Measurements from ENCODE around the gene CNPY1.
"Not testable (repeated sequence)": the region's sequence is repeated elsewhere in the genome, so short reads cannot be mapped to it uniquely, and the experiment has no call there.

The CNPY1 gene

DNA sequence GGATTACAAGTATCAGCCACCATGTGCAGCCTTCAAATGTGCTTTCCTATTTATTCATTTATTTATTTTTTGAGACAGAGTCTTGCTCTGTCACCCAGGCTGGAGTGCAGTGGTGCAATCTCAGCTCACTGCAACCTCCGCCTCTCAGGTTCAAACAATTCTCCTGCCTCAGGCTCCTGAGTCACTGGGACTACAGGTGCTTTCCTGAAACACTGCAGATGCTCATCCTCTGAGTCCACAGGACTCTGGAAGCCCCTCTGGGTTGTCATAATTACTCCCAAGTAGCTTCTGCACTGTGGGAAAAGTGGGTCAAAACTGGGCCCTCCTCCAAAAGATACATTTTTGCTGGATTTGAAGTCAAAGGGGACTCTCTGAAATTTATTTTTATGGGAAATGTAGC is at the start of gene CNPY1:
TSS of gene CNPY1 (minus strand) at position 111 of the 400 bp plus-strand sequence. CDS start 630 bp downstream, outside the sequence.
- not testable (repeated sequence) for DNase-seq (ENCODE audit: low spot score)

DNA sequence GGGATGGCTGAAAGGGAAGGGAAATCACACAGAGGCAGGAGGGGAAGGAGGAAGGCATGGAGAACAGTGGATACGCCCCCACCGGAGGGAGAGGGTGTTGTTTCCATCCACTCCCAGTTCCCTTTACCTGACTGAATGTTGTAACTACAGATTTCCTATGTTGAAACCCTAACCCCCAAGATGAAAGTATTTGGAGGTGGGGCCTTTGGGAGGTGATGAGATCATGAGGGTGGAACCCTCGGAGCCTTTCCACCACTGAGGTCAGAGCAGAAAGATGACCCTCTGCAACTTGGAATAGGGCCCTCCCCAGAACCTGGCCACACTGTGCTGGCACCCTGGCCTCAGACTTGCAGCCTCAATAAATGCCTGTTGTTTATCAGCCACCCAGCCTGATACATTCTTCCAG is 48.6 kb upstream of the CNPY1 start:
- DNase-seq (ENCODE audit: low spot score) = peak; percentile 77

DNA sequence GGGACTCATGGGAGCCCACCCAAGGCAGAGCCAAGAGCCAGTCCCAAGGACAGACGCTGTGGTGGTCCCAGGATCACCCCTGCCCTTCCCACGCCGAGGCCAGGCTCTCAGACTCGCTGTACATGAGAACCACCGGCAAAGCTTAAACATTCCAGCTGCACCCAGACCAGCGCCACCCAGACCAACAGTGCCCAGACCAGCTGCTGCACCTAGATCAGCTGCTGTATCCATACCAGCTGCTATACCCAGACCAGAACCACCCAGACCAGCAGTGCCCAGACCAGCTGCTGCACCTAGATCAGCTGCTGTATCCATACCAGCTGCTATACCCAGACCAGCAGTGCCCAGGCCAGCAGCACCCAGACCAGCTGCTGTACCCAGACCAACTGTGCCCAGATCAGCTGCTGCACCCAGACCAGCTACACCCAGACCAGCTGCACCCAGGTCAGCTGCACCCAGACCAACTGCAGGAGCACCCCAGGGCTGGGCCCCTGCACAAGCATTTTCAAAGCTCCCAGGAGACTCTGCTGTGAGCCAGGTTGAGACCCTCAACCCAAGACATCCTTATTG is 47.9 kb upstream of the CNPY1 start:
- no peak for DNase-seq (ENCODE audit: low spot score)

DNA sequence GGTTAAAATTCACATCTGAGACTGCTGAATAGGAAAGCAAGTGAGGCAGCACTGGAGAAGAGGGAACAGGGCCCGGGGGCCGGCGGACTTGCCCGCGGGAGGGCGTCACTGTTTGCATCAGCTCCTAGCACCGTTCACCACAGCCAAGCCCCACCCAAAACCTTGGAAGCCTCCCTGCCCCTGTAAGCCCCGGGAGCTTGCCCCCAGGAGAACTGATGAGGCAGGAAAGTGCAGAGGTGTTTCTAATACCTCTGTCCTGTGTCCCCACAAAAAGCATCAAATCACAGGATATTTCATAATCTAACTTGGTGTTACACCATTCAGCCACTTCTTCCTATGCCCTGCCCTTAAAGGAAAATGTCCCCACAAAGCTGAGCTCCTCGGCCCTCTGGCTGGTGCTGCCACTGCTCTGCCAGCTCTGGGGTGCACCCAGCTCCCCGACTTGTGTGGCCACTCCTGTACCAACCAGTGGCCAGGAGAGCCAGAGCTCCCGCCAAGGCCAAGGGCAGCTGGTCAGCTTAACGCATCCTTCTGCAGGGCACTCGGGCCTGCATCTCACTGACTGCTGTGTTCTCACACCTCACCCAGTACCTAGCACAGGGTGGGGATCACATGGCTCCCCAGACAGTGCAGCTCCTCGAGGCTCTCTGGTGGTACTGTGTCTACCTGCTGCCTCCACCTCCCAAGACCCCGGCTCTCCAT is 47.3 kb upstream of the CNPY1 start:
- DNase-seq (ENCODE audit: low spot score) = no peak

GRCh38 chr7:155591055-155591775 is 44.9 kb upstream of the CNPY1 start:
- DNase-seq (ENCODE audit: low spot score) = no peak

DNA sequence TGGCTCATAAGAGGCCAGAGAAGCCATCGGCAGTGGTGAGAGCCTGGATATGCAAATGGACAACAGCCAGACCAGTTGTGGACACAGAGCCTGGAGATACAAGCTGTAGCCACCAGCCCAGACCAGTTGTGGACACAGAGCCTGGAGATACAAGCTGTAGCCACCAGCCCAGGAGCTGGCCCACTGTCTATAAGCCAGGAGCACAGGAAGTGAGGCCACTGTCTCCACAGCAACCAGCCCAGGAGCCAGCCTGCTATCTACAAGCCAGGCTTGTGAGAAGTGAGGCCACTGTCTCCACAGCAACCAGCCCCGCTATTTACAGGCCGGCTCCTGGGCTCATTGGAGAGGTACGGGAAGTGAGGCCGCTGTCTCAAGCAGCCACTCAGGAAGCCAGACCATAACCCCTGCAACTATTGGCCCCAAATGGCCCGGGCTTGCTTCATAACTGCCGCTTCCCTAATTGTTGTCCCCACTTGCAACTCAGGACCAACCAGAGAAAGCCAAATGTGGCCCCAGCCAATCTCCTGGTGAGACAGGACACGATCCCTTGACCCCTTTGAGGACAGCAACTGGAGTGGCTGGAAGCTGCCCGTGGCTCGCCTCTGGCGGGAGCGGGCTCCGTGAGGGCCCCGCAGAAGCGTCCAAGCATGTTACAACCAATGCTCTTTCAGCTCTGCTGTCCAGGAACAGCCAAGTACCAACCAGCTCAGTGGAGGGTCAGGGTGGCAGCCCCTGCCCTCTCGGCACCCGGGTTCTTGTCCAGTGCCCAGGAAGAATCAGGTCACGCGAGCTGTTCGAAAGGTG is 44.1 kb upstream of the CNPY1 start:
- peak; percentile 45 for DNase-seq (ENCODE audit: low spot score)

DNA sequence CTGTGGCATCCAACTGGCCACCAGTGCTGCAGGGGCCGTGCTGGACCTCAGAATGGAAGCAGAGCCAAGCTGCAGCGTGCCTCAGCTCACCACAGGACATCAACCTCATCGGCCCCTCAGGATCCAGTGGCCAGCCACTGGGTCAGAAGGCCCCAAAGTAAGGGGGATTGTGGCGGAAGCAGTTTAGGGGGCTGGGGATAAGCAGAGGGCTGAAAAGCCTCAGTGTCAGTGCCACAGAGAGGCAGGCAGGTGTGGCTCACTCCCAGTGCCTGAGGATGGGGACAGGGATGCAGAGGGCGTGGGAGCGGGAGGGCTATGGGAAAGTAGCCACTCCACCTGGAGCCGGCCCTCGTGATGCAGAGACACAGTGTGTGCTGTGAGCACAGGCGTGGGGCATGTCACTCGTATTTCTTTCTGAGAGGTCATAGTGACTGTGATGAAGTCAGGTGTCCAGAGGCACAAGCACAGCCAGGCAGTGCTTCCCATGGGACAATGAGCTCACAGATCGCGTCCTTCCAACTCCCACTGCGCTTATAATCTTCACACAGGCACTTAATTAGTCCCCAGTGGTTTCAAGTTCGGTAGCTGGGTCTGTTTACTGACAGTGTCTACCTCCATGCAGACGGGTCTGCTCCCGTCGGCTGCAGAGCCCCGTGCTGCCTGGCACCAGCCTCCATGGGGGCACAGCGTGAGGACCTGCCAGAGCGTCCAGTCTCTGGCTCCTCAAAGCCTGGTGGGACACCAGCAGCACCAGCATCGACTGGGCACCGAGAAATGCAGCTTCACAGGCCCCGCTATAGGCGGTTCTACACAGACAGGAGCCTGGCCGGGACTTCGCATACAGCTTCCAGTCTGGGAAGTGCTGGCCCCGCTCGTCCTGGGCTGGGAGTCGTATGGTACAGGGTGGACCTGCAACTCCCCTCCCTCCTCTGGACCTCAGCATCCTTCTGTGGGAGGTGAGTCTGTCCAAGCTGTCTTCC is 42.9 kb upstream of the CNPY1 start:
- DNase-seq (ENCODE audit: low spot score) = no peak

- DNase-seq (ENCODE audit: low spot score) = no peak
These were observed 42.2 kb upstream of the CNPY1 start for GRCh38 chr7:155588468-155588998.

DNA sequence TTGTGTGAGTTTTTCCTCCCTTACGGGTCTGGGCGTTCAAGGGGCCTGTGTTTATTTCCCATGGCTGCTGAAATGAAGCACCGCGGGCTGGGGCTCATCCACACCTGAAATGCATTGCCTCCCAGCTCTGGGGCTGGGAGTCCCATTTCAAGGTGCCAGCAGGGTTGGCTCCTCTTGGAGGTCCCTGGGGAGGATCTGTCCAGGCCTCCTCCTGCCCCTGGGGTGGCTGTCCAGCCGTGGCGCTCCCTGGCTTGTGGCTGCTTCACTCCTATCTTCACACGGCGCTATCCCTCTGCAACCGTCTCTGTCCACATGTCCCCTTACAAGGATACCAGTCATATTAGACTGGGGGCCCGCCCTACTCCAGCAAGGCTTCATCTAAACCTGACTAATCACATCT is 41.1 kb upstream of the CNPY1 start:
- DNase-seq (ENCODE audit: low spot score) = no peak

DNA sequence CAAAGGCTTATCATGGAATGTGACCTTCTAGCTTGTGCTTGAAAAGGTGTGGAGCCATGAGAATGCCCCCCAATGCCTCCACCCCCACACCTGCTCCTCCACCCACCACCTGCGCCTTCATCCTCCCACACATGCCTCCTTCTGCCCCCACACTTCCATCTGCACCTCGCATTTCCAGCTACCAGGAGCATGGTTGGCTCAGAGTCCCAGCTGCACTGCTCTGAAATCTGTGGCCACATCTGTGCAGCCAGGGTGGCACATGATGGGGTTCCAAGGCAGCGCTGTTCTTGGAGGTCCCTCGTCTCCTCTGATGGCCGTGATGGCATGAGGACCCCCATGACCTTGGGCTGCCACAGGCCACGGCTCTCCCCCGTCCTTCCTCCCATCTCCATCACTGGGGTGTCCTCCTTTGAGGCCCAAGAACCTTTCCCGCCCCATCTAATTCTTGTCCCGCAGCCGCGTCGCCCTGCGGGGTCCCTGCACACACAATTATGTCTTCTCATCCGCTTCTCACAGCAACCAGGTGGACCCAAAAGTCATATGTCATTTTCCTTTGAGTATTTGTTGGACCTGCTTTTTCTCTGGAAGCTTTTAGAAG is 40.6 kb upstream of the CNPY1 start:
- no peak for DNase-seq (ENCODE audit: low spot score)

GRCh38 chr7:155585951-155586350 is 39.6 kb upstream of the CNPY1 start:
- no peak for DNase-seq (ENCODE audit: low spot score)

- no peak for DNase-seq (ENCODE audit: low spot score)
These were observed 39.2 kb upstream of the CNPY1 start for GRCh38 chr7:155585532-155585895.

GRCh38 chr7:155584763-155585531 is 38.6 kb upstream of the CNPY1 start:
- DNase-seq (ENCODE audit: low spot score) = no peak

DNA sequence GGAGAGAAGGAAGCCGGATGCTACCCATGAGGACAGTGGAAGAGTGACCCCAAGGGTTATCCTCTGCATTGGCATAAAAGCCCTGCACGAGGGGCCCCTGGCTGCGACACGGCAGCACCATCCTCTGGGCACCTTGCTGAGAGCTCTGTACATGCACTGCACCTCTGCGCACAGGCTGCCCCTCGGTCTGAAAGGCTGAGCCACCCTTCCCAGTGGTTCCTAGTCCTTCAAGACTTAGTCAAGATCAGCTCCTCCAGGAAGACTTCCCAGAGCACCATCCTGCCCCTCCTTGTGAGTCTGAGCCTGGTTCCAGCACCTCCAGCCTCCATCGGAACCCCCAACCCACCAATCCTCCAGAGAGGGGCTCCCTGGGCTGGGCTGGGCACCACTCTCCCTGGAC is 37.9 kb upstream of the CNPY1 start:
- no peak for DNase-seq (ENCODE audit: low spot score)

DNA sequence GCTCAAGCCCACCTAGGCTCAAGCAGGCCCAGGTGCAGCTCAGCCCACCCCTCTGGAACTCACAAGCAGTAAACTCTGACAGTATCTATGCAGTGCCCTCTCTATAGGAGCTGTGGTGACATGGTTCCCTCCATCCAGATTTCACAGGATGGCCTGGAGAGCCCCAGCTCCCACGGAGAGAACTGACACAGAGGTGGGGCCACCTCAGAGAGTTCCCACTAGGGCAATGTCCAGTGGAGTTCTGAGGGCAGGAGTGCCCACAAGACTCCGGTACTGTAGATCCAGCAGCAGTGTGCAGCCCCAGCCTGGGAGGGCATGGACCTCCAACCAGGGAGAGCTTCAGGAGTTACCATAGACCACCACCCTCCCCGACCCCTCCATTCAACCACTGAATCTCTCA is 37.3 kb upstream of the CNPY1 start:
- no peak for DNase-seq (ENCODE audit: low spot score)

GRCh38 chr7:155581954-155582353 is 35.6 kb upstream of the CNPY1 start:
- DNase-seq (ENCODE audit: low spot score) = no peak

- DNase-seq (ENCODE audit: low spot score) = no peak
These were observed 34.9 kb upstream of the CNPY1 start for GRCh38 chr7:155581107-155581830.

DNA sequence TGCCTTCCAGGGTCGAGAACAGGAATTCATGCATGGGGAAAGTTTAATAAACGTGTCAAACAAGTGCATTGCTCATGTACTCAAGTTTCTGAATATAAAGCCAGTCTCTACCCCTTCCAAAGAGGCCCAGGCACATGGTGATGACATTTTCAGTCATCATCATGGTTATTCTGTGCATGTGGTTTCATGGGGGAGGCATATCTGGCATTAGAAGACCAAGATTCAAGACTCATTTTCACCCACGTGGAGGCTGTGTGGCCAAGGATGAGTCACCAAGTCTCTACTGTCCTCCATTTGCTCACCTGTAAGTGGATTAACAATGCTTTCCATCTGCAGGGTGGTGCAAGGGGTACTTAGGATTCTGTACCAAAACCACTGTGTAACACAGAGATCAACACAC is 34.0 kb upstream of the CNPY1 start:
- DNase-seq (ENCODE audit: low spot score) = no peak

GRCh38 chr7:155579565-155579964 is 33.2 kb upstream of the CNPY1 start:
- DNase-seq (ENCODE audit: low spot score) = no peak
